ENCODE measurements around the gene CSRP1.
A peak's percentile ranks its signal among the peaks of the same experiment; 100 is the strongest.

CSRP1 gene

GRCh38 chr1:201447903-201448871, 58.7 kb downstream of the CSRP1 start:
- DNase-seq, result peak; percentile 82

DNA sequence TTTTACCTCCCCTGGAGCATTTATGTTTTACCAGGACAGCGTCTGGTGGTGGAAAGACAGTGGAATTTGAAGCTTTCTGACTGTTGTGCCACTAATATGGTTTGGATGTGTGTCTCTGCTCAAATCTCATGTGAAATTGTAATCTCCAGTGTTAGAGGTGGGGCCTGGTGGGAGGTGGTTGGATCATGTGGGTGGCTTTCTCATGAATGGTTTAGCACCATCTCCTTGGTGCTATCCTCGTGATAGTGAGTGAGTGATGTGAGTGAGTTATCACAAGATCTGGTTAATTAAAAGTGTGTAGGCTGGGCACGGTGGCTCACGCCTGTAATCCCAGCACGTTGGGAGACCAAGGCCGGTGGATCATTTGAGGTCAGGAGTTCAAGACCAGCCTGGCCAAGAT, 61.6 kb downstream of the CSRP1 start:
- no peak for DNase-seq

DNA sequence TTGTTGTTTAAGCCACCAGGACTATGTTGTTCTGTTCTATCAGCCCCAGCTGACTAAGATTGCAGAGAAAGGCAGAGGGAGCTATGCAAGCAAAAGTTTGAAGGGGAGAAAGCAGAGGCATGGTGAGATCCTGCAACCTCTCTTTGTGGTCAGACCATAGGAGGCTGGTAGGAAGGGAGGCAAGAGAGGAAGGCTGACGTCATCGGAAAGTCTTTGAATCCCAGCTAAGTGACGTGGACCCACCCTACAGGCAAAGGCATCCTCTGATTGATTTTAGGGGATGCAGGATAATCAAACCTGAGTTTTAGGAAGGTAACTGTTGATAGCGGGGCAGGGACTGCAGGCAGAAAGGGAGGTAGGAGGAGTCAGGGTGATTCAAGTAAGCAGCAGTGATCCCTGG, 62.1 kb downstream of the CSRP1 start:
- DNase-seq, result no peak

DNA sequence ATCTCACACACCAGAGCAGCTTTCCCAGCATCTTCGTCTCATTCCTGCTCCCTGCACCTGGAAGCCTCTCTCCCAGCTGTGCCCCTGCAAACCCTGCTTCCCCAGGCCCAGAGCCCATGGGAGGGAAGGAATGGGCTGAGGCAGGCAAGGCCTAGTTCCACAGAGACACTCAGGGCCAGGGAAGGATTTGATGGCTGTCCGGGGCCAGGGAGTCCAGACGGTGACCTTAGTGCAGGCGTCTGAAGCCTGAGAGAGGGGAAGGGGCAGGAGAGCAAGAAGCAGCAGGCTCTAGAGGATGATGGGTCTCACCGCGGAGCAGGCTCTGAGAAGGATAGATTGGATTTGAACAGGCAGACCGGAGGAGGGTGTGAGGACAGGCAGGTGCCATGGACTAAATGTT, 63.2 kb downstream of the CSRP1 start:
- DNase-seq, result no peak

DNA sequence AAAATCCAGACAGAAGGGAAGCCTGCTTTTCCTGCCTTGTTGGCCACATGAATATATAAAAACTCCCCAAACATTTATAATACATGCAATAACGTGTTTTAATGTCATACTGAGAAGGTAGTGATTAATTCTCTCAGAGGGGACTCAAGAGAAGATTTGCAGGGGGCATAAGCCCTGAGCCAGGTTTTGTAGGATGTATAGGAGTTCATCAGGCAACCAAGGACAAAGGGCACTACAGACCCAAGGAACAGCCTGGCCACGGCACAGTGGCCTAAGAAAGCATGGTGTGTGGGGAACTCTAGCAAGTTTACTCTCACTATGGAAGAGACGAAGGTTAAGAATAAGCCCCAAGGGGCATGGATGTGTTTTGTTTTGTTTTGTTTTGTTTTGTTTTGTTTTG, 70.0 kb downstream of the CSRP1 start:
- no peak for DNase-seq

- DNase-seq, result no peak
These were observed 70.5 kb downstream of the CSRP1 start for GRCh38 chr1:201436393-201436792.

- DNase-seq, result no peak
These were observed 72.7 kb downstream of the CSRP1 start for GRCh38 chr1:201434266-201434665.

- no peak for DNase-seq
These were observed 73.3 kb downstream of the CSRP1 start for GRCh38 chr1:201433609-201434008.

All from stimulated activated CD8-positive, alpha-beta memory T cell treated with anti-CD3 and anti-CD28 coated beads, Interleukin-4, amount 100 ng/mL, for 48 hours (primary cell).